SK-N-SH treated with all-trans-retinoic acid at 6 μM for 48 hours (cell line): Measurements from ENCODE around the gene USP22.

ENCODE experiments used
- ATAC-seq: fragments of 200-7000 bp; cut with Tn5 transposase; 3 replicates; pipeline ENCODE4 v1.9.1; 2020; ENCODE audit warnings: mild to moderate bottlenecking, moderate library complexity
- ARNTL ChIP-seq: fragments of 450-650 bp; formaldehyde crosslinking; IDR thresholded peaks from 2 replicates; pipeline ENCODE4 v1.5.0; 2020; ENCODE audit warnings: low read depth, mild to moderate bottlenecking, moderate library complexity, borderline replicate concordance
- BACH2 ChIP-seq: fragments of 250-450 bp; sonication (Bioruptor Pico); IDR thresholded peaks from 2 replicates; pipeline ENCODE4 v1.9.0; 2021; ENCODE audit warnings: mild to moderate bottlenecking, borderline replicate concordance
- CREB5 ChIP-seq: fragments of 250-450 bp; sonication (Bioruptor Pico); IDR thresholded peaks from 2 replicates; pipeline ENCODE4 v1.5.1; 2020; ENCODE audit warnings: low read depth, mild to moderate bottlenecking, moderate library complexity
- CSDC2 ChIP-seq: fragments of 250-450 bp; sonication (Bioruptor Pico); IDR thresholded peaks from 2 replicates; pipeline ENCODE4 v1.5.0; 2020; ENCODE audit warnings: mild to moderate bottlenecking, moderate library complexity
- CSRNP3 ChIP-seq: fragments of 250-450 bp; sonication (Bioruptor Pico); IDR thresholded peaks from 2 replicates; pipeline ENCODE4 v1.5.1; 2021; ENCODE audit warnings: mild to moderate bottlenecking, moderate library complexity
- ESRRG ChIP-seq: fragments of 250-450 bp; sonication (Bioruptor Pico); IDR thresholded peaks from 2 replicates; pipeline ENCODE4 v1.6.1; 2021; ENCODE audit warnings: mild to moderate bottlenecking
- GLIS3 ChIP-seq: fragments of 250-450 bp; sonication (Bioruptor Pico); IDR thresholded peaks from 2 replicates; pipeline ENCODE4 v1.5.0; 2020; ENCODE audit warnings: mild to moderate bottlenecking, moderate library complexity
- ISL1 ChIP-seq: fragments of 250-450 bp; sonication (Bioruptor Pico); IDR thresholded peaks from 2 replicates; pipeline ENCODE4 v2.1.2; 2022; ENCODE audit warnings: mild to moderate bottlenecking, moderate library complexity
- OSR1 ChIP-seq: fragments of 250-450 bp; sonication (Bioruptor Pico); IDR thresholded peaks from 2 replicates; pipeline ENCODE4 v1.8.0; 2022; ENCODE audit warnings: moderate library complexity, mild to moderate bottlenecking, inconsistent platforms
- PATZ1 ChIP-seq: fragments of 250-450 bp; sonication (Bioruptor Pico); IDR thresholded peaks from 2 replicates; pipeline ENCODE4 v1.8.0; 2020; ENCODE audit warnings: mild to moderate bottlenecking, moderate library complexity, borderline replicate concordance
- POU6F1 ChIP-seq: fragments of 250-450 bp; sonication (Bioruptor Pico); IDR thresholded peaks from 2 replicates; pipeline ENCODE4 v1.8.0; 2021; ENCODE audit warnings: low read depth, mild to moderate bottlenecking, moderate library complexity, borderline replicate concordance
- PPARA ChIP-seq: fragments of 250-450 bp; sonication (Bioruptor Pico); IDR thresholded peaks from 2 replicates; pipeline ENCODE4 v1.5.0; 2020; ENCODE audit warnings: mild to moderate bottlenecking, borderline replicate concordance
- SNAI2 ChIP-seq: fragments of 250-450 bp; sonication (Bioruptor Pico); IDR thresholded peaks from 2 replicates; pipeline ENCODE4 v1.5.0; 2020; ENCODE audit warnings: mild to moderate bottlenecking, moderate library complexity
- TCF4 ChIP-seq: fragments of 250-450 bp; sonication (Bioruptor Pico); IDR thresholded peaks from 2 replicates; pipeline ENCODE4 v1.8.0; 2021; ENCODE audit warnings: mild to moderate bottlenecking, moderate library complexity, borderline replicate concordance
- TOX ChIP-seq: fragments of 250-450 bp; sonication (Bioruptor Pico); IDR thresholded peaks from 2 replicates; pipeline ENCODE4 v1.8.0; 2021; ENCODE audit warnings: mild to moderate bottlenecking, moderate library complexity, borderline replicate concordance
- TSHZ2 ChIP-seq: fragments of 250-450 bp; sonication (Bioruptor Pico); IDR thresholded peaks from 2 replicates; pipeline ENCODE4 v1.5.0; 2020; ENCODE audit warnings: mild to moderate bottlenecking, moderate library complexity
- ZC3H10 ChIP-seq: fragments of 250-450 bp; sonication (Bioruptor Pico); IDR thresholded peaks from 2 replicates; pipeline ENCODE4 v1.5.1; 2021; ENCODE audit warnings: mild to moderate bottlenecking, moderate library complexity
- ZFP3 ChIP-seq: fragments of 250-450 bp; sonication (Bioruptor Pico); IDR thresholded peaks from 2 replicates; pipeline ENCODE4 v1.5.0; 2020; ENCODE audit warnings: mild to moderate bottlenecking, moderate library complexity
- ZFP30 ChIP-seq: fragments of 450-650 bp; formaldehyde crosslinking; IDR thresholded peaks from 2 replicates; pipeline ENCODE4 v1.5.0; 2022; ENCODE audit warnings: mild to moderate bottlenecking, moderate library complexity
- ZNF565 ChIP-seq: fragments of 450-650 bp; formaldehyde crosslinking; conservative IDR thresholded peaks from 2 replicates; pipeline ENCODE4 v1.5.0; 2020; ENCODE audit warnings: low read depth, mild to moderate bottlenecking, moderate library complexity
- ZNF8 ChIP-seq: fragments of 450-650 bp; formaldehyde crosslinking; IDR thresholded peaks from 2 replicates; pipeline ENCODE4 v1.5.0; 2020; ENCODE audit warnings: mild to moderate bottlenecking, moderate library complexity

Gene USP22

GRCh38 chr17:21001111-21001812, 41.5 kb downstream of the USP22 start:
- ATAC-seq = no peak
- TF ChIP-seq PATZ1 (CRISPR knock-in tag) (no peak), OSR1 (CRISPR knock-in tag) (no peak), ARNTL (CRISPR knock-in tag) (no peak), PPARA (CRISPR knock-in tag) (no peak), SNAI2 (CRISPR knock-in tag) (no peak), TOX (no peak), TSHZ2 (CRISPR knock-in tag) (no peak), ISL1 (CRISPR knock-in tag) (no peak), ESRRG (CRISPR knock-in tag) (no peak), CSDC2 (CRISPR knock-in tag) (no peak), CREB5 (CRISPR knock-in tag) (no peak), ZC3H10 (CRISPR knock-in tag) (no peak), ZFP3 (CRISPR knock-in tag) (no peak), TCF4 (no peak), ZFP30 (no peak), BACH2 (CRISPR knock-in tag) (no peak), ZNF8 (CRISPR knock-in tag) (no peak)

- ATAC-seq = no peak
- no peak for TF ChIP-seq ZFP30
- TF ChIP-seq ZC3H10 (CRISPR knock-in tag) = no peak
- TF ChIP-seq POU6F1 = no peak
- no peak for TF ChIP-seq ISL1 (CRISPR knock-in tag)
- TF ChIP-seq PPARA (CRISPR knock-in tag) = no peak
- no peak for TF ChIP-seq TOX
- no peak for TF ChIP-seq CSDC2 (CRISPR knock-in tag)
- no peak for TF ChIP-seq ZNF565
- no peak for TF ChIP-seq GLIS3
- no peak for TF ChIP-seq ZFP3 (CRISPR knock-in tag)
- TF ChIP-seq SNAI2 (CRISPR knock-in tag) = no peak
- no peak for TF ChIP-seq PATZ1 (CRISPR knock-in tag)
- TF ChIP-seq ESRRG (CRISPR knock-in tag) = no peak
- no peak for TF ChIP-seq BACH2 (CRISPR knock-in tag)
- TF ChIP-seq OSR1 (CRISPR knock-in tag) = no peak
- no peak for TF ChIP-seq CSRNP3 (CRISPR knock-in tag)
- no peak for TF ChIP-seq TSHZ2 (CRISPR knock-in tag)
- TF ChIP-seq CREB5 (CRISPR knock-in tag) = no peak
- no peak for TF ChIP-seq ZNF8 (CRISPR knock-in tag)
Observed at GRCh38 chr17:20999841-21000532, 42.8 kb downstream of the USP22 start.
